RPMI8226 (cell line): Measurements from ENCODE around the gene OR10A4.
"Not testable (repeated sequence)": the region's sequence is repeated elsewhere in the genome, so short reads cannot be mapped to it uniquely, and the experiment has no call there.

Source experiments
- DNase-seq: peaks from one replicate; pipeline ENCODE4 v3.0.0-alpha.2; 2015

OR10A4 gene

DNA sequence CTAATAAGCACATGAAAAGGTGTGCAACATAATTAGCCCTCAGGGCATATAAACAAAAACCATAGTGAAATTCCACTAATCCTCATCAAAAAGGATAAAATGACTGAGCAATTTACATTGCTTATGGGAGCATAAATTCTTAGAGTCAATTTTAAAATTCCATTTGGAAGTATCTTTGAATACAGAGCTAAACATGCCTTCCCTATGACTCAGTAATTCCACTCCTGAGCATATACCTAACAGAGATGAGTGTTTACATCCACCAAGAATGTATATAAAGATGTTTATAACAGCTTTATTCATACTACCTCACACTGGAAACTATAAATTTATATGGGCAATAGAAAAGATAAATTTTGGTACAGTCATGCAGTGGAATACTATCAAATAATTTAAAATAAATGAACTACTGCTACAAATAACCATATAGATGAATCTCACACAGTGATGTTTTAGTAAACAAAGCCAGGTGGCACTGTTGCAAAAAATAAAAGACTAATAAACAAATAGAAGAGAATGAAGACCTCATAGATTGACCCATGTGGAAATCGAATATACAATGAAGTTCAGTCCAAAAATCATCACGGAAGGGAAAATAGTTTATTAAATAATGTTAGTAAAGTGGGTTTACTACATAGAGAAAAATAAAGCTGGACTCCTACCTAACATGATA, 24.0 kb downstream of the OR10A4 start:
- DNase-seq = no peak

DNA sequence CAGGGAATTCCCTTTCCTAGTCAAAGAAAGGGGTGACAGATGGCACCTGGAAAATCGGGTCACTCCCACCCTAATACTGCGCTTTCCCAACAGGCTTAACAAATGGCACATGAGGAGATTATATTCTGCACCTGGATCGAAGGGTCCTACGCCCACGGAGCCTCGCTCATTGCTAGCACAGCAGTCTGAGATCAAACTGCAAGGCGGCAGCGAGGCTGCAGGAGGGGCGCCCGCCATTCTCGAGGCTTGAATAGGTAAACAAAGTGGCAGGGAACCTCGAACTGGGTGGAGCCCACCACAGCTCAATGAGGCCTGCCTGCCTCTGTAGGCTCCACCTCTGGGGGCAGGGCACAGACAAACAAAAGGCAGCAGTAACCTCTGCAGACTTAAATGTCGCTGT, 28.4 kb downstream of the OR10A4 start:
- not testable (repeated sequence) for DNase-seq

DNA sequence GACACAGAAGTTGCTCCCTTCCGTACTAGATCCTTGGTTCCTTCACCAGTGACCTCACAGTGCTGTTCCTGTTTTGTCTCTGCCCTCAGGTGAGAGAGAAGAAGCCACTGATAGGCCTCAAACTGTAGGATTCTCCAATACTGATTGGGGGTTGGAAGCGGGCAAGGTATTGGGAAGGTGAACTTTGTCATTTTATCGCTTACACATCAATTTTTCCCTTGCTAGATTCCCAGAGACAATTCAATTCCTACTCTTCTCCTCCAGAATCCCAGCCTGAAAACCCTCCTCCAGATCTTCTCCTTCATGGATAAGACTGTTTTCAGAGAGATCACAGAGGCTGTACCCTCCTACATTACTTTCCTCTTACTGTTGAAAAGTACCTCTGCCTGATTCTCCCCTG, 35.0 kb downstream of the OR10A4 start:
- no peak for DNase-seq

GRCh38 chr11:6911948-6912347, 35.5 kb downstream of the OR10A4 start:
- no peak for DNase-seq

DNA sequence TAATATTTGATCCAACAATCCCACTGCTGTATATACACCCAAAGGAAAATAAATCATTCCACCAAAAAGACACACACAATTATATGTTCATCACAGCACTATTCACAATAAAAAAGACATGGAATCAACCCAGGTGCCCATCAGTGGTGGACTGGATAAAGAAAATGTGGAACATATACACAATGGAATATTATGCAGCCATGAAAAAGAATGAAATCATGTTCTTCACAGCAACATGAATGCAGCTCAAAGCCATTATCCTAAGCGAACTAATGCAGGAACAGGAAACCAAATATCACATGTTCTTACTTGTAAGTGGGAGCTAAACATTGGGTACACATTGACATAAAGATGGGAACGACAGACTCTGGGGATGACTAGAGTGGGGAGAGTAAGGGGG, 43.3 kb downstream of the OR10A4 start:
- DNase-seq = no peak

- no peak for DNase-seq
Observed at GRCh38 chr11:6920702-6921101, 44.3 kb downstream of the OR10A4 start, which contains the start of gene OR2D3. Gene OR2D3, plus strand, starts transcription at chr11:6921002. Its CDS starts 0 bp downstream, at chr11:6921002.

DNA sequence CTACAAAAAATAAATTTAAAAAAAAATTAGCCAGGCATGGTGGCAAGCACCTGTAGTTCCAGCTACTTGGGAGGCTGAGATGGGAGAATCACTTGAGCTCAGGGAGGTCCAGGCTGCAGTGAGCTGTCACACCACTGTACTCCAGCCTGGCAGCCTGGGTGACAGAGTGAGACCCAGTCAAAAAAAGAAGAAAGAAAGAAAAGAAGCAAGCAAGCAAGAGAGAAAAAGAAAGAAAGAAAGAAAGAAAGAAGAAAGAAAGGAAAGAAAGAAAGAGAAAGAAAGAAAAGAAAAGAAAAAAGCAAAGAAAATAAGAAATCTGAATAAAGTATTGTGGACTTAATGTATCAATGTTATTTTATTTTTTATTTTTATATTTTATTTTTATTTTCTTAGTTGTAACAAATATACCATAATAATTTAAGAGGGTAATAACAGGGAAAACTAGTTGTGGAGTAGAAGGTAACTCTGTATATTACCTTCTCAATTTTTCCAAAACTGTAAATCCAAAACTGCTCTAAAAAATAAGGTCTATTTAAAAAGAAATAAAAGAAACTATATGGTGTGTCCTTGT, 48.7 kb downstream of the OR10A4 start:
- no peak for DNase-seq

DNA sequence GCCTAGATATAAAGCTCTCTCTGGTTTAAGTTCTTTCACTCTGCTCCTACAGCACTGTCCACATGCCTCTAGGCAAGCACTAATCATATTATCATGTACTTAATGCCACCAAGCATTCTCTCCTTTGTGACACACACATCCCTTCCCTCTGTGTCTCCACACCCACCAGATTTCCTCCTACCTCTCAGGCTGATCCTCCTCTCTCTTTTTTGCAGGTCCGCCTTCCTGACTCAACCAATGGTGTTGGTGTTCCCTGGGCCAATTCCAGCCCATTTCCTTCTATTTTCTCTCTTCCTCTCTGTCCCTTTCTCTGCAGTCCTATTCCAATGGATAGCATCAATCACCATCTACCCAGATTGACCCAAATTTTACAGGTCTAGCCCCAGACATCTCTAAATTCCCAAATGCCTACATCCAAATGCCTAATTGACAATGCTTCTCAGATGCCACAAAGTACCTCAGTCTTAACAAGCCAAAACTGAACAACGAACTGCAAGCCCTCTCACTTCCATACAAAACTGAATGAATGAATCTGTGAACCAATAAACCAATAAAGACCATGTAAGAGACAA, 49.3 kb downstream of the OR10A4 start:
- DNase-seq = peak; percentile 5

GRCh38 chr11:6926208-6927029, 50.0 kb downstream of the OR10A4 start, which contains the start of gene ZNF215:
Gene ZNF215, plus strand, starts transcription at chr11:6926426. Its CDS starts 5,847 bp downstream, at chr11:6932273.
- DNase-seq = peak; percentile 80

DNA sequence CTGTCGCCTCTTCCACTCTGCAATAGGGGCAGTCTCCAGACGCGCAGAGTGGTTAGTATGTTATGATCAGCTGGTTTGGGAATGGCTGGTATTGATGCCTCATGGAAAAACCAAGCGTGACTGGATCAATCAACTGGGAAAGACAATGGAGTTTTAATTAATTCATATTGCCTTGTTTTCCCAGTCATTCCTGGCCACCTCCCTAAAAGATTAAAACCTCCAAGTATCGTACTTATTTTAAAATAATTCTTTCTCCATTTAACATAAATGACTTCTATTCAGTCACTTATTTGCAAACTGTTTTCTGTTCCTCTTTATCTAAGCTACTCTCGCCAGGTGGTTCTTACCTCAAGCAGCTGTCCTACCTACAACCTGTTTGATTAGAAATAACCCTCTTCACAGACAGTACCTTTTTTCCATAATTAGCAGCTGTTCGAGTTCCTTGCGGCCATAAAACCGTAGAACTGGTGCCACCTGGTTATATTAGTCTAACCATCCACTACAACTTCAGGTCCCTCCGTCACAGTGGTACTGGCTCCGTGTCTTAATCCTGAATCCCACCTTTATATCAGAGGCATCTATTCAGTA, 50.7 kb downstream of the OR10A4 start:
- DNase-seq = peak; percentile 70
